K562 (cell line): Measurements from ENCODE around the gene ARHGAP8. TPM values are rescaled to one million over a fixed set of nuclear protein-coding genes. Genes with fewer than 3 reads are reported as not detected.

Experiments used
- ATAC-seq: fragments of 200-7000 bp; cut with Tn5 transposase; 3 replicates; pipeline ENCODE4 v1.9.1; 2020; ENCODE audit warnings: moderate library complexity
- BruUV-seq: library from RNA; stranded (reverse); fragments of 400-500 nt; replicated peaks from 2 replicates; lab custom pipeline; 2021; lab: Mats Ljungman, UMichigan
- CTCF ChIA-PET: fragments of 300-600 bp; formaldehyde crosslinking; extraction: SDS; loops from one replicate; lab custom pipeline; 2021; ENCODE audit warnings: low intra/inter-chr PET ratio; lab: Yijun Ruan, JAX
- POLR2A ChIA-PET: fragments of 300-600, 350-650 bp; sonication (Branson Sonifier 250); formaldehyde crosslinking; extraction: SDS; loops from one replicate; lab custom pipeline; 2021; ENCODE audit warnings: antibody characterized with exemption, inconsistent platforms; lab: Yijun Ruan, JAX
- DNase-seq, 4 experiments: peaks; one replicate each; pipeline versions ENCODE4 v3.0.0 to v3.0.0-alpha.2; 2011 to 2018; ENCODE audit warnings: low spot score in 3 of 4, mixed read lengths in 3 of 4; ENCODE audit errors: extremely low read depth in 1 of 4
- FAIRE-seq: peaks from 2 replicates; lab custom pipeline; 2011; peaks lifted over from hg19 to GRCh38; lab: Jason Lieb, UNC
- H2AFZ ChIP-seq: 2 replicates; pipeline ENCODE4 v1.6.0; 2011; ENCODE audit warnings: low read depth, low read length, control low read depth, inconsistent platforms
- H3K27ac ChIP-seq: fragments of 200-600 bp; 3 replicates; pipeline ENCODE4 v1.8.0; 2011; ENCODE audit warnings: low read depth, mild to moderate bottlenecking, control low read depth, inconsistent platforms, low read length, moderate library complexity, mixed read lengths; ENCODE audit errors: extremely low read depth
- H3K27me3 ChIP-seq, 2 experiments: fragments of 300-600 bp in 1 of 2; 2 replicates in 1 of 2; 3 replicates in 1 of 2; pipeline versions ENCODE4 v1.6.0 to v1.8.0; 2011; ENCODE audit warnings: inconsistent platforms in 2 of 2, low read length in 2 of 2, mild to moderate bottlenecking in 1 of 2, mixed read lengths in 1 of 2, moderate library complexity in 1 of 2; ENCODE audit not compliant: control insufficient read depth in 2 of 2, insufficient read depth in 2 of 2
- H3K36me3 ChIP-seq: fragments of 300-600 bp; 3 replicates; pipeline ENCODE4 v1.8.0; 2011; ENCODE audit warnings: mild to moderate bottlenecking, low read length, inconsistent platforms; ENCODE audit not compliant: control insufficient read depth, insufficient read depth
- H3K4me1 ChIP-seq, 2 experiments: fragments of 200-600 bp in 1 of 2; replicated peaks in 1 of 2; 2 replicates in 1 of 2; 3 replicates in 1 of 2; pipeline versions ENCODE4 v1.5.1 to v1.8.0; 2011; ENCODE audit warnings: inconsistent platforms in 2 of 2, low read length in 2 of 2, mild to moderate bottlenecking in 1 of 2, mixed read lengths in 1 of 2, moderate library complexity in 1 of 2; ENCODE audit not compliant: control insufficient read depth in 2 of 2, insufficient read depth in 2 of 2
- H3K4me2 ChIP-seq: 2 replicates; pipeline ENCODE4 v1.6.1; 2011; ENCODE audit warnings: low read length, control low read depth, inconsistent platforms, mixed read lengths; ENCODE audit not compliant: insufficient read depth
- H3K4me3 ChIP-seq: fragments of 200-600 bp; sonication (generic), shearing (Covaris generic); 2 replicates; pipeline ENCODE4 v1.5.1; 2016; ENCODE audit warnings: control low read depth, inconsistent platforms
- H3K79me2 ChIP-seq: fragments of 200-600 bp; 3 replicates; pipeline ENCODE4 v1.8.0; 2011; ENCODE audit warnings: low read length, inconsistent platforms; ENCODE audit not compliant: control insufficient read depth, insufficient read depth
- H3K9ac ChIP-seq, 2 experiments: 2 replicates each; pipeline versions ENCODE4 v1.6.0 to v1.6.1; 2011; ENCODE audit warnings: low read depth in 2 of 2, low read length in 2 of 2, control low read depth in 1 of 2, inconsistent platforms in 1 of 2, mild to moderate bottlenecking in 1 of 2, mixed read lengths in 1 of 2; ENCODE audit not compliant: insufficient read depth in 1 of 2
- H3K9me1 ChIP-seq: one replicate; pipeline ENCODE4 v1.6.0; 2011; ENCODE audit warnings: inconsistent platforms, mild to moderate bottlenecking, low read length, moderate library complexity; ENCODE audit not compliant: control insufficient read depth, insufficient read depth
- H3K9me3 ChIP-seq: replicated peaks from 2 replicates; pipeline ENCODE4 v1.5.1; 2011; ENCODE audit warnings: low read depth, low read length, inconsistent platforms; ENCODE audit not compliant: control insufficient read depth, insufficient read depth
- H4K20me1 ChIP-seq: replicated peaks from 2 replicates; pipeline ENCODE4 v1.6.1; 2011; ENCODE audit warnings: low read length, inconsistent platforms, mixed read lengths; ENCODE audit not compliant: control insufficient read depth, insufficient read depth
- E2F8 ChIP-seq: fragments of 450-650 bp; IDR thresholded peaks from 2 replicates; pipeline ENCODE4 v1.7.1; 2018; ENCODE audit warnings: mild to moderate bottlenecking, low read depth; ENCODE audit not compliant: partially characterized antibody
- ETS1 ChIP-seq: conservative IDR thresholded peaks from 2 replicates; pipeline ENCODE4 v1.6.1; 2011; ENCODE audit warnings: low read depth, mild to moderate bottlenecking, low read length; ENCODE audit not compliant: control insufficient read depth
- FOXJ3 ChIP-seq: sonication (generic); formaldehyde crosslinking; IDR thresholded peaks from 2 replicates; pipeline ENCODE4 v1.4.0; 2020; ENCODE audit warnings: mild to moderate bottlenecking, missing genetic modification reagents
- GABPB1 ChIP-seq: sonication (generic); formaldehyde crosslinking; IDR thresholded peaks from 2 replicates; pipeline ENCODE4 v1.8.0; 2022; ENCODE audit warnings: mild to moderate bottlenecking, missing genetic modification reagents
- MBD2 ChIP-seq: sonication (generic); IDR thresholded peaks from 2 replicates; pipeline ENCODE4 v1.6.1; 2016; ENCODE audit warnings: low read depth, borderline replicate concordance
- POLR2A ChIP-seq: fragments of 450-650 bp; conservative IDR thresholded peaks from 2 replicates; pipeline ENCODE4 v1.6.1; 2016
- SIN3A ChIP-seq, 2 experiments: fragments of 150-350 bp in 1 of 2; IDR thresholded peaks; 2 replicates each; pipeline ENCODE4 v1.6.1; 2011 to 2016; ENCODE audit warnings: borderline replicate concordance in 2 of 2, low read depth in 2 of 2, low read length in 2 of 2, mild to moderate bottlenecking in 2 of 2, moderate library complexity in 2 of 2; ENCODE audit not compliant: control insufficient read depth in 1 of 2
- SMARCC2 ChIP-seq: fragments of 450-650 bp; IDR thresholded peaks from 2 replicates; pipeline ENCODE4 v1.6.1; 2017; ENCODE audit warnings: antibody characterized with exemption, moderate library complexity, mild to moderate bottlenecking, low read depth
- TAL1 ChIP-seq: fragments of 450-650 bp; IDR thresholded peaks from 2 replicates; pipeline ENCODE4 v1.6.1; 2016; ENCODE audit warnings: mild to moderate bottlenecking
- TFE3 ChIP-seq: fragments of 450-650 bp; formaldehyde crosslinking; IDR thresholded peaks from 2 replicates; pipeline ENCODE4 v1.4.0; 2020; ENCODE audit warnings: mild to moderate bottlenecking, mixed read lengths
- ZBTB43 ChIP-seq: sonication (generic); formaldehyde crosslinking; IDR thresholded peaks from 2 replicates; pipeline ENCODE4 v1.8.0; 2023; ENCODE audit warnings: mild to moderate bottlenecking, missing genetic modification reagents
- ZNF639 ChIP-seq, 2 experiments: fragments of 200-800 bp in 1 of 2; sonication (Bioruptor generic) in 1 of 2; sonication (generic) in 1 of 2; formaldehyde crosslinking in 1 of 2; IDR thresholded peaks in 1 of 2; conservative IDR thresholded peaks in 1 of 2; 2 replicates each; pipeline versions ENCODE4 v1.5.0 to v1.6.1; 2016 to 2020; ENCODE audit warnings: missing compliant biosample characterization in 1 of 2, missing genetic modification characterization in 1 of 2, missing genetic modification reagents in 1 of 2
- WGBS: fragments of 100-300 bp; shearing (Covaris generic); methylation state at CpG from one replicate; pipeline ENCODE4 v1.1.6; 2016; ENCODE audit warnings: low coverage, mixed read lengths; ENCODE audit not compliant: insufficient coverage; ENCODE audit errors: missing lambda C conversion rate; 5-methylcytosine and 5-hydroxymethylcytosine counted together
- in situ Hi-C: fragments of 300-500 bp; cut with MboI; formaldehyde crosslinking; loops from 4 replicates; pipeline ENCODE4 v1.15.0; 2018; ENCODE audit warnings: inconsistent platforms, mixed read lengths
- intact Hi-C: fragments of 100-400 bp; cut with micrococcal nuclease; formaldehyde crosslinking; loops from 2 replicates; pipeline ENCODE4 v1.14.2; 2022
- polyA plus RNA-seq, 8 experiments: library from polyadenylated mRNA; depleted of rRNA in 4 of 8; stranded (reverse) in 5 of 8; unstranded in 3 of 8; fragments of >200 nt; fragmentation: Nextera tagmentation in 2 of 8; fragmentation: Illumina TruSeq in 1 of 8; extraction: Ambion mirVana in 2 of 8; extraction: Trizol in 1 of 8; gene quantifications; 2 replicates each; pipeline versions ENCODE4 v1.2.1 to v1.2.3, GENCODE V29; 2011 to 2014; ENCODE audit warnings: inconsistent platforms in 1 of 8, missing spikeins in 1 of 8
- total RNA-seq, 7 experiments: library from RNA; depleted of rRNA in 6 of 7; stranded (reverse); fragments of >200 nt in 6 of 7; fragmentation: Illumina TruSeq in 2 of 7; extraction: Trizol in 2 of 7; gene quantifications; 2 replicates each; pipeline versions ENCODE4 v1.2.1 to v1.2.3, GENCODE V29; 2011 to 2021; ENCODE audit warnings: low replicate concordance in 1 of 7

ARHGAP8 gene
- total and polyA plus RNA-seq, 9 of the 15 experiments (the other 6 are each of a cell fraction or from before 2014, with no cell fraction given): 0.15 to 2.2 (median 0.62) TPM

- FAIRE-seq (no peak), ATAC-seq (no peak), DNase-seq (no peak)
- H3K9me3 ChIP-seq: no peaks in the 10 kb centered on the region
- H3K9me1 ChIP-seq: no peaks in the 10 kb centered on the region
- no peaks in the 10 kb centered on the region for H3K27me3 ChIP-seq
- POLR2A ChIA-PET: no interaction called here
- no peak overlapping the region for H3K9ac ChIP-seq
- no peak overlapping the region for H2AFZ ChIP-seq
- 76% methylated on average over 5 of the region's 14 CpGs for WGBS
- H3K4me3 ChIP-seq: no peak overlapping the region
- in situ Hi-C loops: no loop called here
- H3K27ac ChIP-seq: no peak overlapping the region
- no peaks in the 10 kb centered on the region for H3K79me2 ChIP-seq
- no TSS peak for BruUV-seq
- H3K4me2 ChIP-seq: no peak overlapping the region
- H4K20me1 ChIP-seq: peaks cover 20% of the 10 kb centered on the region
- intact Hi-C loops: no loop called here
- peaks cover 0 to 47% of the 10 kb centered on the region in 2 experiments; a peak in 2 of 5 replicates for H3K4me1 ChIP-seq
- H3K36me3 ChIP-seq: no peaks in the 10 kb centered on the region; the same call in 2 of the 3 replicates
- CTCF ChIA-PET: interaction anchor here (3.0 to 4.0 kb wide), 2 partner anchors 36 to 48 kb away, joined by 22 to 31 read pairs; no protein-coding TSS in a partner anchor
- TF ChIP-seq SIN3A (IDR thresholded peaks at IDR 0.05; ENCODE audit: borderline replicate concordance in 2 of 2, control insufficient read depth in 1 of 2, low read depth in 2 of 2, low read length in 2 of 2): no peak
- no peak for TF ChIP-seq FOXJ3
- no peak for TF ChIP-seq TAL1
- TF ChIP-seq E2F8: no peak
- TF ChIP-seq POLR2A: no peak
- no peak for TF ChIP-seq SMARCC2
- no peak for TF ChIP-seq ZBTB43 (CRISPR knock-in tag)
- TF ChIP-seq GABPB1 (CRISPR knock-in tag): no peak
- TF ChIP-seq ETS1: no peak
- TF ChIP-seq MBD2: no peak
- TF ChIP-seq TFE3 (CRISPR knock-in tag): no peak
- no peak for TF ChIP-seq ZNF639 (CRISPR knock-in tag; conservative IDR thresholded peaks at IDR 0.05 in 1 of 2, IDR thresholded peaks at IDR 0.05 in 1 of 2)
Observed at GRCh38 chr22:44733426-44734106, 18.8 kb upstream of the ARHGAP8 start.
